ENCODE data around the gene OSBPL1A. TPM values are rescaled to one million over a fixed set of nuclear protein-coding genes. Genes with fewer than 3 reads are reported as not detected.

OSBPL1A gene
- total and polyA plus RNA-seq, 2 of the 8 experiments (the other 6 are each of a cell fraction or from before 2014, with no cell fraction given), result 53.2 to 74.9 TPM

GRCh38 chr18:24176727-24177416 is 220.8 kb downstream of the OSBPL1A start (continued):
- TF ChIP-seq NANOG (IDR thresholded peaks at IDR 0.05; ENCODE audit: insufficient read depth, low read depth, low read length, poor library complexity, severe bottlenecking) (peak; percentile 34), GABPA (IDR thresholded peaks at IDR 0.05; ENCODE audit: borderline replicate concordance, insufficient read depth, low read length) (0 out of 2 replicates have a peak, but pooled peaks have one; percentile 51), ZNF274 (IDR thresholded peaks at IDR 0.05; ENCODE audit: borderline replicate concordance, extremely low read depth, low read length) (no peak), KDM5A (IDR thresholded peaks at IDR 0.05; ENCODE audit: low read length) (no peak), SIRT6 (IDR thresholded peaks at IDR 0.05; ENCODE audit: low read length) (no peak), ATF3 (IDR thresholded peaks at IDR 0.05; ENCODE audit: insufficient read depth, low read depth, low read length) (peak; percentile 72), RAD21 (IDR thresholded peaks at IDR 0.05 in 1 of 2, conservative IDR thresholded peaks at IDR 0.05 in 1 of 2; ENCODE audit: low read depth in 2 of 2, low read length in 2 of 2) (peak; percentile 75 to 84)
